CD14-positive monocyte (primary cell): ENCODE measurements around the gene IRF9. TPM values are rescaled to one million over a fixed set of nuclear protein-coding genes. Genes with fewer than 3 reads are reported as not detected.

ENCODE experiments used
- DNase-seq, 3 donors: peaks; one replicate each; pipeline ENCODE4 v3.0.0-alpha.2; 2011 to 2022
- H2AFZ ChIP-seq: 2 replicates; pipeline ENCODE4 v1.6.0; 2012; ENCODE audit warnings: mild to moderate bottlenecking, low read depth, low read length, inconsistent platforms; ENCODE audit not compliant: insufficient read depth, poor library complexity, severe bottlenecking
- H3K27ac ChIP-seq, 2 donors: 1 replicate in 1 of 2; 2 replicates in 1 of 2; pipeline ENCODE4 v1.5.1; 2012 to 2013; ENCODE audit warnings: low read length in 2 of 2, control low read depth in 1 of 2, inconsistent platforms in 1 of 2, low read depth in 1 of 2, mild to moderate bottlenecking in 1 of 2
- H3K27me3 ChIP-seq, 2 donors: one replicate each; pipeline versions ENCODE4 v1.6.0 to v1.6.1; 2011 to 2013; ENCODE audit warnings: low read length in 2 of 2; ENCODE audit not compliant: control insufficient read depth in 2 of 2, insufficient read depth in 2 of 2
- H3K36me3 ChIP-seq, 2 donors: replicated peaks in 1 of 2; 1 replicate in 1 of 2; 2 replicates in 1 of 2; pipeline versions ENCODE4 v1.5.1 to v1.6.1; 2012 to 2013; ENCODE audit warnings: low read length in 2 of 2, control low read depth in 1 of 2, inconsistent platforms in 1 of 2, mild to moderate bottlenecking in 1 of 2; ENCODE audit not compliant: insufficient read depth in 2 of 2, control insufficient read depth in 1 of 2
- H3K4me1 ChIP-seq, 2 donors: 1 replicate in 1 of 2; 2 replicates in 1 of 2; pipeline versions ENCODE4 v1.5.1 to v1.6.1; 2012 to 2013; ENCODE audit warnings: low read length in 2 of 2, control low read depth in 1 of 2, inconsistent platforms in 1 of 2, mild to moderate bottlenecking in 1 of 2, moderate library complexity in 1 of 2; ENCODE audit not compliant: insufficient read depth in 2 of 2, control insufficient read depth in 1 of 2
- H3K4me2 ChIP-seq: replicated peaks from 2 replicates; pipeline ENCODE3; 2012; ENCODE audit warnings: low read length, moderate library complexity, mild to moderate bottlenecking; ENCODE audit not compliant: poor library complexity, severe bottlenecking; ENCODE audit errors: extremely low read depth
- H3K4me3 ChIP-seq, 3 experiments: fragments of 200-600 bp in 1 of 3; sonication (generic) in 1 of 3; replicated peaks in 1 of 3; 1 replicate in 2 of 3; 2 replicates in 1 of 3; pipeline ENCODE4 v1.5.1; 2011 to 2013; ENCODE audit warnings: low read length in 3 of 3, mild to moderate bottlenecking in 3 of 3, control low read depth in 2 of 3, low read depth in 2 of 3, inconsistent platforms in 1 of 3, moderate library complexity in 1 of 3
- H3K79me2 ChIP-seq: 2 replicates; pipeline ENCODE4 v1.6.0; 2012; ENCODE audit warnings: mild to moderate bottlenecking, control low read depth, inconsistent platforms, low read length, moderate library complexity; ENCODE audit not compliant: insufficient read depth
- H3K9ac ChIP-seq: 2 replicates; pipeline ENCODE4 v1.6.0; 2017; ENCODE audit warnings: low read length, mild to moderate bottlenecking; ENCODE audit not compliant: insufficient read depth, poor library complexity, severe bottlenecking
- H3K9me3 ChIP-seq, 2 donors: replicated peaks in 1 of 2; 1 replicate in 1 of 2; 2 replicates in 1 of 2; pipeline versions ENCODE4 v1.5.1 to v1.6.1; 2012 to 2013; ENCODE audit warnings: low read length in 2 of 2, control low read depth in 1 of 2; ENCODE audit not compliant: control insufficient read depth in 1 of 2, insufficient read depth in 1 of 2
- H4K20me1 ChIP-seq: 2 replicates; pipeline ENCODE4 v1.6.0; 2012; ENCODE audit warnings: mild to moderate bottlenecking, low read length, control low read depth, moderate library complexity; ENCODE audit not compliant: insufficient read depth
- H3K27ac Mint-ChIP-seq, 7 donors: one replicate each; pipeline ENCODE4 v1.8.0; 2020; ENCODE audit warnings: mild to moderate bottlenecking in 7 of 7, mixed read lengths in 7 of 7, moderate library complexity in 6 of 7, inconsistent platforms in 2 of 7
- H3K27me3 Mint-ChIP-seq, 3 donors: one replicate each; pipeline ENCODE4 v1.8.0; 2021 to 2022; ENCODE audit warnings: low read depth in 3 of 3, mild to moderate bottlenecking in 3 of 3, mixed read lengths in 3 of 3, moderate library complexity in 3 of 3, inconsistent platforms in 1 of 3
- H3K36me3 Mint-ChIP-seq, 2 donors: one replicate each; pipeline ENCODE4 v1.8.0; 2020; ENCODE audit warnings: mixed read lengths in 2 of 2, inconsistent platforms in 1 of 2, mild to moderate bottlenecking in 1 of 2
- H3K4me1 Mint-ChIP-seq: one replicate; pipeline ENCODE4 v1.8.0; 2020; ENCODE audit warnings: mild to moderate bottlenecking, mixed read lengths
- H3K4me3 Mint-ChIP-seq, 2 donors: one replicate each; pipeline ENCODE4 v1.8.0; 2020; ENCODE audit warnings: mild to moderate bottlenecking in 2 of 2, mixed read lengths in 2 of 2, moderate library complexity in 1 of 2
- H3K9me3 Mint-ChIP-seq, 7 donors: one replicate each; pipeline ENCODE4 v1.8.0; 2020 to 2022; ENCODE audit warnings: mixed read lengths in 7 of 7, mild to moderate bottlenecking in 6 of 7, moderate library complexity in 6 of 7, inconsistent platforms in 2 of 7
- WGBS: methylation state at CpG from one replicate; pipeline ENCODE4 v1.1.5; 2013; ENCODE audit warnings: missing lambda C conversion rate; ENCODE audit not compliant: insufficient coverage; 5-methylcytosine and 5-hydroxymethylcytosine counted together
- intact Hi-C, 2 donors: fragments of 100-400 bp; cut with micrococcal nuclease; formaldehyde crosslinking; loops; one replicate each; pipeline versions ENCODE4 v1.15.0 to v1.15.1; 2023
- polyA plus RNA-seq, 3 donors: library from polyadenylated mRNA; depleted of rRNA in 1 of 3; unstranded in 2 of 3; stranded (reverse) in 1 of 3; fragments of 300-500 nt in 2 of 3; fragments of >200 nt in 1 of 3; fragmentation: Illumina TruSeq in 2 of 3; gene quantifications; 1 replicate in 2 of 3; 2 replicates in 1 of 3; pipeline ENCODE4 v1.2.3, GENCODE V29; 2012 to 2021
- TF ChIP-seq, protein P1 (sequence below): fragments of 200-600 bp; IDR thresholded peaks from one replicate; pipeline ENCODE4 v1.8.0; 2022; ENCODE audit warnings: antibody characterized with exemption, mild to moderate bottlenecking

Gene IRF9
- polyA plus RNA-seq, 3 donors, result 44.7 to 208 (median 56.0) TPM

GRCh38 chr14:24137529-24138395 is 23.3 kb upstream of the IRF9 start:
- H3K9ac ChIP-seq, result no peak overlapping the region
- no peaks in the 10 kb centered on the region for H3K9me3 ChIP-seq
- H3K9me3 Mint-ChIP-seq, result peaks cover 0 to under 1% (median 0%) of the 10 kb centered on the region in 7 donors
- H4K20me1 ChIP-seq, result peaks cover 38% of the 10 kb centered on the region
- H3K36me3 Mint-ChIP-seq, result peaks cover 34% of the 10 kb centered on the region in 2 donors
- H3K4me1 Mint-ChIP-seq, result peaks cover 58% of the 10 kb centered on the region
- no peak for DNase-seq
- peak overlapping the region in 1 of 2 donors; percentile 93 for H3K4me3 Mint-ChIP-seq
- peak overlapping the region in 1 of 2 donors; percentile 94 for H3K27ac ChIP-seq
- no peaks in the 10 kb centered on the region for H3K27me3 ChIP-seq
- peak overlapping the region; percentile 82 for H3K4me2 ChIP-seq
- peaks cover 0 to 1% (median 0%) of the 10 kb centered on the region in 3 donors for H3K27me3 Mint-ChIP-seq
- TF ChIP-seq, protein P1, sequence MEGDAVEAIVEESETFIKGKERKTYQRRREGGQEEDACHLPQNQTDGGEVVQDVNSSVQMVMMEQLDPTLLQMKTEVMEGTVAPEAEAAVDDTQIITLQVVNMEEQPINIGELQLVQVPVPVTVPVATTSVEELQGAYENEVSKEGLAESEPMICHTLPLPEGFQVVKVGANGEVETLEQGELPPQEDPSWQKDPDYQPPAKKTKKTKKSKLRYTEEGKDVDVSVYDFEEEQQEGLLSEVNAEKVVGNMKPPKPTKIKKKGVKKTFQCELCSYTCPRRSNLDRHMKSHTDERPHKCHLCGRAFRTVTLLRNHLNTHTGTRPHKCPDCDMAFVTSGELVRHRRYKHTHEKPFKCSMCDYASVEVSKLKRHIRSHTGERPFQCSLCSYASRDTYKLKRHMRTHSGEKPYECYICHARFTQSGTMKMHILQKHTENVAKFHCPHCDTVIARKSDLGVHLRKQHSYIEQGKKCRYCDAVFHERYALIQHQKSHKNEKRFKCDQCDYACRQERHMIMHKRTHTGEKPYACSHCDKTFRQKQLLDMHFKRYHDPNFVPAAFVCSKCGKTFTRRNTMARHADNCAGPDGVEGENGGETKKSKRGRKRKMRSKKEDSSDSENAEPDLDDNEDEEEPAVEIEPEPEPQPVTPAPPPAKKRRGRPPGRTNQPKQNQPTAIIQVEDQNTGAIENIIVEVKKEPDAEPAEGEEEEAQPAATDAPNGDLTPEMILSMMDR, result no peak
- 87% methylated on average over 4 of the region's 8 CpGs for WGBS
- H2AFZ ChIP-seq, result no peak overlapping the region
- H3K36me3 ChIP-seq, result peaks cover 26 to 30% of the 10 kb centered on the region in 2 donors
- peak overlapping the region in 1 of 3 experiments; percentile 97 for H3K4me3 ChIP-seq
- H3K27ac Mint-ChIP-seq, result peak overlapping the region in 6 of 7 donors; percentile 33 to 94 (median 89)
- intact Hi-C loops, result loop anchor here in 1 of 2 donors (10.0 kb wide), 1 partner anchor 97 kb away; the partner anchor contains the start of genes GMPR2 and NEDD8
- H3K4me1 ChIP-seq, result peaks cover 42 to 56% of the 10 kb centered on the region in 2 donors
- H3K79me2 ChIP-seq, result peaks cover 51% of the 10 kb centered on the region

- Mint-ChIP-seq H3K4me1 (peaks cover 60% of the 10 kb centered on the region), H3K9me3 (no peaks in the 10 kb centered on the region), H3K27ac (peak overlapping the region in 4 of 7 donors; percentile 54 to 79 (median 66)), H3K36me3 (peaks cover 39 to 42% of the 10 kb centered on the region in 2 donors), H3K27me3 (peaks cover 0 to 1% (median 0%) of the 10 kb centered on the region in 3 donors), H3K4me3 (no peak overlapping the region)
- Histone ChIP-seq H2AFZ (no peak overlapping the region), H3K27ac (peak overlapping the region in 1 of 2 donors; percentile 3), H3K36me3 (peaks cover 30 to 39% of the 10 kb centered on the region in 2 donors), H3K4me1 (peaks cover 42 to 56% of the 10 kb centered on the region in 2 donors), H3K9ac (no peak overlapping the region), H3K79me2 (peaks cover 56% of the 10 kb centered on the region), H3K4me3 (no peak overlapping the region), H4K20me1 (peaks cover 38% of the 10 kb centered on the region), H3K9me3 (no peaks in the 10 kb centered on the region), H3K27me3 (no peaks in the 10 kb centered on the region), H3K4me2 (no peak overlapping the region)
- 95% methylated on average over 11 of the region's 13 CpGs for WGBS
- no peak for DNase-seq
- TF ChIP-seq, protein P1, result no peak
- intact Hi-C loops, result loop anchor here in 1 of 2 donors (10.0 kb wide), 1 partner anchor 96 kb away; the partner anchor contains the start of genes GMPR2 and NEDD8
These were observed 22.4 kb upstream of the IRF9 start for GRCh38 chr14:24138396-24139271.
